D721Med (cell line): ENCODE results near the gene G6PC3.

Source experiments
- DNase-seq: peaks from one replicate; pipeline ENCODE4 v3.0.0; 2011; ENCODE audit warnings: low spot score; ENCODE audit not compliant: insufficient read length
- FAIRE-seq: peaks from 2 replicates; lab custom pipeline; 2011; peaks lifted over from hg19 to GRCh38; lab: Jason Lieb, UNC
- TF ChIP-seq, protein P1 (sequence below): IDR thresholded peaks from 2 replicates; pipeline ENCODE4 v1.5.1; 2012; ENCODE audit warnings: mild to moderate bottlenecking, control low read depth; ENCODE audit not compliant: insufficient read depth; ENCODE audit errors: missing control alignments

Gene G6PC3

DNA sequence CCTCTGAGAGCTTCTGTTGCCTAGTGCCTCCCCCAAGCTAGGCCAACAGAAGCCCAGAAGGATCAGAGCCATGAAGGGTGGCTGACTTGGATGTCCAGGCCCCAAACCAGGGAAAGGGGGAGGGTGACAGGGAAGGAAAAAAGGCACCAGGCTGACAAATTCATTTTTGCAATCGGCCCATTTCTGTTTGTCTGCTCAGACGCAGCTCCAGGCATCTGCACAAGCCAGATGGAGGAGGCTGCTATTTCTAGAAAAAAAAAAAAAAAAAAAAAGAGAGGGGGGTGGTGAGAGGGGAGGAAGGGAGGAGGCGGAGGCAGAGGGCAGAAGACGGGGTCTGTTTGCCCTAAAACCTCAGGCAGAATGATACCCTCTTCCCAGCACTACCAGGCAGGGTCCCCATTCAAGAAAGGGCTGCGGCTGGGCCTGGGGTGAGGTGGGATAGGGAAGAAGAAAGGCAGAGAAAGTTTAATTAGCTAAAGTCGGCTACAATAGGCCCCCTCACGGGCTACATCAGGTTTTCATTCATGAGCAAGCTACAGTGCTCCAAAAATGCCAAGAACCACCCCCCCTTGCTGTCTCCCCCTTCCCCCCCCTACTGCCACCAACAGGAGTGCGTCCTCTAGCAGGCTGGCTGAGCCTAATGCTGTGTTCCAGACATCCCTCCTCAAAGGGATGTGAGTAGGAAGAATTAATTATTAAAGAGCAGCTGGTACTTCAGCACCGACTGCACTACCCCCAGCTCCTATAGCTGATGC lies 50.5 kb downstream of the G6PC3 start:
- TF ChIP-seq, protein P1, sequence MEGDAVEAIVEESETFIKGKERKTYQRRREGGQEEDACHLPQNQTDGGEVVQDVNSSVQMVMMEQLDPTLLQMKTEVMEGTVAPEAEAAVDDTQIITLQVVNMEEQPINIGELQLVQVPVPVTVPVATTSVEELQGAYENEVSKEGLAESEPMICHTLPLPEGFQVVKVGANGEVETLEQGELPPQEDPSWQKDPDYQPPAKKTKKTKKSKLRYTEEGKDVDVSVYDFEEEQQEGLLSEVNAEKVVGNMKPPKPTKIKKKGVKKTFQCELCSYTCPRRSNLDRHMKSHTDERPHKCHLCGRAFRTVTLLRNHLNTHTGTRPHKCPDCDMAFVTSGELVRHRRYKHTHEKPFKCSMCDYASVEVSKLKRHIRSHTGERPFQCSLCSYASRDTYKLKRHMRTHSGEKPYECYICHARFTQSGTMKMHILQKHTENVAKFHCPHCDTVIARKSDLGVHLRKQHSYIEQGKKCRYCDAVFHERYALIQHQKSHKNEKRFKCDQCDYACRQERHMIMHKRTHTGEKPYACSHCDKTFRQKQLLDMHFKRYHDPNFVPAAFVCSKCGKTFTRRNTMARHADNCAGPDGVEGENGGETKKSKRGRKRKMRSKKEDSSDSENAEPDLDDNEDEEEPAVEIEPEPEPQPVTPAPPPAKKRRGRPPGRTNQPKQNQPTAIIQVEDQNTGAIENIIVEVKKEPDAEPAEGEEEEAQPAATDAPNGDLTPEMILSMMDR, result no peak
- DNase-seq, result no peak
- FAIRE-seq, result no peak

DNA sequence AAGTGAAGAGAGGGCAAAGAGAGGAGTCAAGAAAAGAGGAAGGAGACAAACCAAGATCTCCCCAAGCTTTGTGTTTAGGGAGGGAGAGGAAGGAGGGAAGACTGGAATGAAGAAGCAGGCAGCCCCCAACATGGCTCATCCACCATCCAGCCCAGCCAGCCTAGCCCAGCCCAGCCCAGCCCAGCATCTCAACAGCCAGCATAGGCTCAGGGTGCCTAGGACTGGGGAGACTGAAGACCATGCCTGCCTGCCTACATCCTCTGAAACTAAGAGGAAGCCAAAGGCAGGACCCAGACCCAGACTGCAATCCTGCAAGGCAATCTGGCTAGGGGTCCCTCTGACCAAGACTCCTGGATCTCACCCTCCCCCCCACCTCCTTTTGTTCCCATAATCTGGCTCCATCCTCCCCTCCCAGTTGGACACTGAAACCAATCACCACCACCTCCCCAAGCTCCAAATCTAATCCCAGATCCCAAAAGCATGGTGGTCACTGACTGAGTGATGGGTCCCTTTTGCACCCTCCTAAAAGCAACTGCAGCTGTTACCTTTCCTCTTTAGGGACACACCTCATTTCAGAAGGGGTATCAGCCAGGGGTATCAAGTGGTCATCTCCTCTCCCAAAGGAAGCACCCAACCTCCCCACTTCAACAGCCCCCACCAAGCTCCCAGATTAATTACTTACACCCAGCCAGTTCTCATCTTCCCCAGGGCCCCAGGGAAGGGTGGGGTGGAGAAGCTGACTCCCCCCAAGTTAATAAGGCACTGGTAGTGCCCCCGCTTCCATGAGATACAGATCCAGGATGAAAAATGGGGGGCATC lies 51.7 kb downstream of the G6PC3 start:
- DNase-seq, result no peak
- TF ChIP-seq, protein P1, result no peak
- FAIRE-seq, result no peak

DNA sequence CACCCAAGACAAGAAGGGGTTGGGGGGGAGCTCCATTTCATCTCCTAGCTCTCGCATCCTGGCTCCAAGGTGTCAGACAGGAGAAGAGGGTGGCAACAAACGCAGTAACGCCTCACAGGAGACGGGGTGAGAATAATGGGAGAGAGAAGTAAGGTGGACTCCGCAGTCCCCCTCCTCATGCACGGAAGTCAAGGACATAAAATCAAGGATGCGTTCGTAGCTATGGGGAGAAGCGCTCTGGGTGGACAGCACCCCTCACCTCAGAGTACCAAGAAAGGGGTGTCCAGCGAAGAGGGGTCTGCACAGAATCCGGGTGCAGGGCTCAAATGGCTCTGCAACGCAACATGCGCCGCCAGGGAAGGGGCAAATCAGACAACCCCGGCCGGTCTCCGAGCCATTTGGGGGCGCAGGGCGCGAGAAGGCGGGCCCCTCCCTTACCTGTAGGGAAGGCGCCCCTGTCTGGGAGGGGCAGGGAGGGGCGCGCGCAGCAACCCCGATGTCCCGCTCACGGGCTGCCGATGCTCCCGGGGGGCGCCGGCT lies 52.4 kb downstream of the G6PC3 start:
- TF ChIP-seq, protein P1, result no peak
- DNase-seq, result no peak
- FAIRE-seq, result no peak

DNA sequence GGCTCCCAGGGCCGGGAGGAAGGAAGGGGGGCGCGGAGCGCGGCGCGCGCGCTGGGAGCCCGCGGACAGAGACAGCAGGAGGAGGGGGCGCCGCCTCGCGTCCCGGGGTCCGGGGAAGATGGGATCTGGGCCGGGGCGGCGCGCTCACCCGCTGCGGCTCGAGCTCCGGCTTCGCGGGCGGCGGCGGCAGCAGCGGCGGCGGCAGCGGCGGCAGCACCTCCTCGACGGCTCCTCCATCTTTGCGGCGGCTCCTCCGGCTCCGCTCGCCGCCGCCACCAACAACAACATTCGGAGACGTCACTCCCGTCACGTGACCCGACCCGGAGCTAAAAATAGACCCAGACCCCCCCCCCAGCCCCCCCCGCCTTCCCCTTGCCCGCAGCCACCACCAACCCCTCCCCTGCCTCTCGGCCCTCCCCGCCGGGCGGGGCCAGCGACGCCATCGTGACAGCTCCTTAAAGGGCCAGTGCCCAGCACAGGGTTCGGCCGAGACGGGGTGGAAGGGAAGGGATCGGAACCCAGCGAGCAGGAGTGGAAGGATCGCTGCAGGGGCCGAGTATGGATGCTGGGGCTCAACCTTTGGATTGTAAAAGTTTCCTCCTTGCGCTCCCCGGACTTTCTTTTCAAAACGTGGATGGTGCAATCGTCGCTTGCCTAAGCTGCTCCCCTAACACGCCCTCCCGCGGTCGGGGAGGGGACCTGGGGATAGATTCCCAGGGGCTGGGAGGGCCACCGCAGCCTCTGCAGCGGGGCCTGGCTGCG lies 53.0 kb downstream of the G6PC3 start, which contains the start of gene HDAC5:
HDAC5 (minus strand) TSS at position 286 of the 762 bp plus-strand sequence. CDS start 6,126 bp downstream, outside the sequence.
- FAIRE-seq (no peak), DNase-seq (peak; percentile 82)
- TF ChIP-seq, protein P1, result peak; percentile 48

DNA sequence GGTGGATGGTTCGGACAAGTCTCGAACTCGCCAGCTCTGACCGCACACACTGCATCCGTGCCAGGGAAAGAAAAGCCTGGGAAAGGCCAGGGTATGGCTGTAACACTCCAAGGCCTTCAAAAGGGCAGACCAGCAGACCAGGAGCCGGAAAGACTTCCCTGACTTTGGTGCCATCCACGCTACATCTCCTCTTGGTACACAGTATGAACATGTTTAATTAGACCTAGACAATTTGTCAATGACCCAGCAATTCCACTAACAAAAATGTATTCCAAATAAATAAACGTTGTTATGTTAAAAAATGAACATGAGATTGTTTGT lies 53.5 kb downstream of the G6PC3 start:
- TF ChIP-seq, protein P1, result no peak
- DNase-seq, result no peak
- FAIRE-seq, result no peak
